Smooth muscle cell of the brain vasculature (primary cell): ENCODE data around the gene LIMCH1.

ENCODE experiments used
- DNase-seq: peaks from one replicate; pipeline ENCODE4 v3.0.0-alpha.2; 2012; ENCODE audit warnings: low read depth, low spot score

LIMCH1 gene

GRCh38 chr4:41528512-41529205 is 9.3 kb upstream of the LIMCH1 start:
- DNase-seq: no peak

DNA sequence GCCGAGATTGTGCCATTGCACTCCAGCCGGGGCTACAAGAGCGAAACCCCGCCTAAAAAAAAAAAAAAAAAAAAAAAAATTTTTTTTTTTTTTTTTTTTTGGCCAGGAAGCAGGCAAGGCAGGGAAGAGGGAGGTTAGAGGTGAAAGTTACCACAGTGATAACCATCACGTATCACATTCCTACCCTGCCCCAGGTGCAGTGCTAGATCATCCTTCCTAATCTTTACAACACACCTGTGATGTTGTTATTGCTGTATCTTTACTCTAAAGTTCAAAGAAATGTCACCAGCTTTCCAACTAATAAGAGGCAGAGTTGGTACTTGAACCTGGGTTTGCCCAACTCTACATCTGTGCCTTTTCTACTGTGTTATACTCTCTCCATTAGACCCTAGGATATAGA is 7.2 kb upstream of the LIMCH1 start:
- DNase-seq: no peak

GRCh38 chr4:41532336-41532735 is 5.6 kb upstream of the LIMCH1 start:
- DNase-seq: no peak

DNA sequence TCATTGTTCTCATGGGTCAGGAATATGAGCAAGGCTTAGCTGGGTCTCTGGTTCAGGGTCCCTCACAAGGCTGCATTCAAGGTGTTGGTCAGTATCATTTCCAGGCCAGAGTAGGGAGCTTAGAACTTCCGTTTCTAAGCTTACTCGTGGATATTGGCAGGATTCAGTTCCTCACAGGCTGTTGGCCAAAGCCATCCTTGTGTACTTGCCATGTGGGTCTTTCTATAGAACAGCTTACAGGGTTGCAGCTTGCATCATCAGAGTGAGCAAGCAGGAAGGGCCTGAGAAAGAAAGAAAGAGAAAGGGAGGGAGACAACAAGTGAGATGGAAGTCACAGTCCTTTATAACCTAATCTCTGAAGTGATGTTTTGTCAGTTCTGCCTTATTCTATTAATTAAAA is 5.1 kb upstream of the LIMCH1 start:
- no peak for DNase-seq

GRCh38 chr4:41533680-41534079 is 4.3 kb upstream of the LIMCH1 start:
- DNase-seq: no peak

GRCh38 chr4:41534404-41534803 is 3.6 kb upstream of the LIMCH1 start:
- DNase-seq: no peak

DNA sequence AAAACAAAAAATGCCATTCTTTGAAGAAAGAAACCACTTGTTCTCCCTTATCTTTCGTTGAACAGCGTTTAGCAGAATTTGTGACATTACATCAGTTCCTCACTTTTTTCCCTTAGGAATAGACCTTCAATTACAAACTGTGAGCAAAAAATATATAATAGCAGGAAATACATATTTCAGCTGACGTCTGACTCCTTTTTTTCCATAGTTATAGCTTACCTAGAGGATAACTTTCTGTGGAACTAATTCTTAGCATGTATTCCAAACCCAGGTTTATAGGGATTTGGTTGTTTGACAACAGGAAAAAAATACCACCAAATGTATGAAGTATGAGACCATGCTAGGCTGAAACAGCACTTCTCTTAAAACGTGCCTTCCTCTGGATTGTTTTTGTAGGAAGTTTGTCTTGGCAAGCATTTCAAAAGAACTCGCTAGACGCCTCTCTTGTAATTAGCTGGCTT is 2.0 kb upstream of the LIMCH1 start:
- DNase-seq: no peak

DNA sequence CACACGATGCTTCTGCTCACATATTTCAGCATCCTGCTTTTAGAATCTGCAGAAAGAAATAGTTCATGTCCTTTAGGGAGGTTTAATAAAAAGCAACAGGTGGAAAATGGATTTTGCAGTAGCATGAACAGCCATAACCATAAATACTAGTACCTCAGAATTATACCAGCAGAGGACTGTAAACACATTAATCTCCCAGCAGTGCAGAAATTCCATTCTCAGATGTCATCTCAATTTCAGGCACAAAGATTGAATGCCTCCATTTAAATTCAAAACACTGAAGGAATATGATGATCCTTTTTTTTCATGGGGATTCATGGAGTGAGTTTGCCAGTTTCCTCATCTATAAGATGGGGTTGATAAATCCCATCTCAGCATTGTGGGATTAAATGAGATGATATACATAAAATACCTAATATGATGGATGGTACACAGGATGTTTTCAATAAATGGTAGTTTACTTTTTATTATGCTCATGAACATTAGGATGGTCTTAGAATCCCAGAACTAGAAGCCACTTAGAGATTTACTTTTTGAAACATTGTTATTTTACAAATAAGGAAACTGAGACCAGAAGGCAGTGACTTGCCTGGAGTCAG is 566 bp upstream of the LIMCH1 start:
- no peak for DNase-seq

GRCh38 chr4:41538887-41539498 is 1.0 kb downstream of the LIMCH1 start:
- no peak for DNase-seq

GRCh38 chr4:41539711-41540110 is 1.8 kb downstream of the LIMCH1 start:
- DNase-seq: no peak

GRCh38 chr4:41540687-41541086 is 2.7 kb downstream of the LIMCH1 start:
- DNase-seq: no peak

- DNase-seq: no peak
Observed at GRCh38 chr4:41541687-41542094, 3.7 kb downstream of the LIMCH1 start.

GRCh38 chr4:41542526-41543275 is 4.7 kb downstream of the LIMCH1 start:
- DNase-seq: no peak

- no peak for DNase-seq
Observed at GRCh38 chr4:41545238-41545637, 7.3 kb downstream of the LIMCH1 start.

DNA sequence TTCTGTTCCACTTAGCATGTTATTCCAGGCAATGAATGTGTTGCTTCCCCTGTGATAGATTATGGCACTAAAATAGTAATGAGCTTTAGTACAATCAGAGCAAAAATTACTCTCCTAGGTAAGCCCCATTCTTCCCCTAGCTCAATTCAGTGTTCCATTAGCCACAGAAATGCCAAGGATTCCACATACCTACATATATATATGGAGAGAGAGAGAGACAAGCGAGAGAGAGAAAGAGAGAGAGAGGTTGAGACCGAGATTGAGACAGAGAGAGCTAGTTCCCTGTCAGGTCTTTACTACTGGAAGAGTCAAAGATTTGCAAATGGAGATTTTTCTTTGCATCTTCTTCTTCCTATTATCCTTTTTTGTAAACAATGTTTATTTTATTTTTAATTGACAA is 8.7 kb downstream of the LIMCH1 start:
- no peak for DNase-seq

- no peak for DNase-seq
Observed at GRCh38 chr4:41548305-41548880, 10.4 kb downstream of the LIMCH1 start.

DNA sequence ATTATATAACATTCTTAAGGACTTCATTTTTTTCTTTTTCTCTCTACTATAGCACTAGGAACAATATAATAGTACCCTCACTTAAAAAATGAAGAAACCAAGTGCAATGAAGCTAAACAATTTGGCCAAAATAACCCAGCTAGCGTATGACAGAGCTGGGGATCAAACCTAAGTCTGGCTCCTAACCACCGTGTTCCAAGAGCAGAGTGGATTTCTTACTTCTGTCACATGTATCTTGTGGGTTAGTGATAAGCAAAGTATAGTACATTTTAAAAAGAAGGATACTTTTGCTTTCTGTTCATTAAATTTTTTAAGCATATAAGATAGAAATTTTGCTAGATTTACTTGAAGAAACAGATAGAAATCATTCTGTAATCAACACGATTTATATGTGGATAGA is 11.5 kb downstream of the LIMCH1 start:
- no peak for DNase-seq

DNA sequence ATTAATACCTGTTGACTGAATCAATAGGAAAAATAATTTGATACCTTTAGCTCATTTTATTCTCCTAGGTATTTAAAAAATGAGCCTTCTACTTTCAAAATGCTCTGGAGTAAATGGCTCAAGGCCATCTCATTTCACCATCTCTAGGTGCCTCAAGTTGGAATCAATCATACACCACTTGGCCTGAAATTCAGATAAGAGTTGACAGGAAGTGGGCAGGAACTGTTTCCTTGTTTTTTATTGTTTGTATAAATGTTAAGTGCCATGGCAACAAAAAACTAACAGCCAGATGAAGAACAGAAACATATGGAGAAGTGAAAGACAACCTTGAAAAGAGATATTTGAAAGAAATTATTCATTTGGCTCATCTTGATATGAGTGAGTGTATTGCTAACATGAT is 12.4 kb downstream of the LIMCH1 start:
- DNase-seq: no peak

DNA sequence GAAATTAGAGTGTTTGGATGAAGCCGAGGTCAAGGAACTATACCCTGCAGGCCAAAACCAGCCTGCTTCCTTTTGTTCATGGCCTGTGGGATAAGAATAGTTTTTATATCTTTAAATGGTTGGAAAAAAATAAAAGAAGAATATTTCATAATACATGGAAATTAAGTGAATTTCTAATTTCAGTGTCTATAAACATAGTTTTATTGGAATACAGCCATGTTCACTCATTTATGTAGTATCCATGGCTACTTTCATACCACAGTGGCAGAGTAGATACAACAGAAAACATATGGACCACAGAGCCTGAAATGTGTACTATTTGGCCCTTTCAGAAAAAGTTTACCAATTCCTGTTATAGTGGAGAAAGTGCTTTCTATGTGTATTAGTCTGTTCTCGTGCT is 13.6 kb downstream of the LIMCH1 start:
- no peak for DNase-seq

- DNase-seq: no peak
Observed at GRCh38 chr4:41554905-41555304, 16.9 kb downstream of the LIMCH1 start.

DNA sequence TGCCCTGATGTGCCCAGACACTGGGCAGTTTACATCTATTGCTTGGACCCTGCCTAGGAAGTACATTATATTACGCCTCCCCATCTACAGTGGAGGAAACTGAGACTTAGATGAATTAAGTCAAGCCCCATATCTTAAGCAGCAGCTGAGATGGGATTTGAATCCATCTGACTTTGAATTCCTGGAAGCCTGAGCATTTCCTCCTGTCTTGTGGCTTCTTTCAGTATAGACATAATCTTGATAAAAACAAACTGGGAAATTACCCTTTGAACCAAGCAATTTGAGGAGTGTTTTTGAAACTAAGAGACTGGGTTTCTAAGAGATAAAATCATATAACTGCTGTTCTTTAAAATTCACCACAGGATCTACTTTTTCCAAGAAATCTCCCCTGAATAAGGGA is 18.6 kb downstream of the LIMCH1 start:
- DNase-seq: no peak

- no peak for DNase-seq
Observed at GRCh38 chr4:41559940-41560516, 22.1 kb downstream of the LIMCH1 start.
